ENCODE measurements around the gene ABCB11.

ABCB11 gene

GRCh38 chr2:168926621-168927386, 104.3 kb downstream of the ABCB11 start:
- no peak for DNase-seq (ENCODE audit: low read depth)
- H3K4me3 ChIP-seq (ENCODE audit: low read depth, low read length): no peak overlapping the region
- TF ChIP-seq, protein P1, sequence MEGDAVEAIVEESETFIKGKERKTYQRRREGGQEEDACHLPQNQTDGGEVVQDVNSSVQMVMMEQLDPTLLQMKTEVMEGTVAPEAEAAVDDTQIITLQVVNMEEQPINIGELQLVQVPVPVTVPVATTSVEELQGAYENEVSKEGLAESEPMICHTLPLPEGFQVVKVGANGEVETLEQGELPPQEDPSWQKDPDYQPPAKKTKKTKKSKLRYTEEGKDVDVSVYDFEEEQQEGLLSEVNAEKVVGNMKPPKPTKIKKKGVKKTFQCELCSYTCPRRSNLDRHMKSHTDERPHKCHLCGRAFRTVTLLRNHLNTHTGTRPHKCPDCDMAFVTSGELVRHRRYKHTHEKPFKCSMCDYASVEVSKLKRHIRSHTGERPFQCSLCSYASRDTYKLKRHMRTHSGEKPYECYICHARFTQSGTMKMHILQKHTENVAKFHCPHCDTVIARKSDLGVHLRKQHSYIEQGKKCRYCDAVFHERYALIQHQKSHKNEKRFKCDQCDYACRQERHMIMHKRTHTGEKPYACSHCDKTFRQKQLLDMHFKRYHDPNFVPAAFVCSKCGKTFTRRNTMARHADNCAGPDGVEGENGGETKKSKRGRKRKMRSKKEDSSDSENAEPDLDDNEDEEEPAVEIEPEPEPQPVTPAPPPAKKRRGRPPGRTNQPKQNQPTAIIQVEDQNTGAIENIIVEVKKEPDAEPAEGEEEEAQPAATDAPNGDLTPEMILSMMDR (IDR thresholded peaks at IDR 0.05; ENCODE audit: low read depth, low read length, missing control alignments): no peak
- in situ Hi-C loops (cut with HindIII; ENCODE audit: low sequenced_read_pairs): no loop called here

GRCh38 chr2:168920504-168921157, 110.5 kb downstream of the ABCB11 start:
- in situ Hi-C loops (cut with HindIII; ENCODE audit: low sequenced_read_pairs): no loop called here
- no peak overlapping the region for H3K4me3 ChIP-seq (ENCODE audit: low read depth, low read length)
- peak; percentile 35 for DNase-seq (ENCODE audit: low read depth)
- TF ChIP-seq, protein P1 (IDR thresholded peaks at IDR 0.05; ENCODE audit: low read depth, low read length, missing control alignments): peak; percentile 25

- no peak for DNase-seq (ENCODE audit: low read depth)
- H3K4me3 ChIP-seq (ENCODE audit: low read depth, low read length): no peak overlapping the region
- TF ChIP-seq, protein P1 (IDR thresholded peaks at IDR 0.05; ENCODE audit: low read depth, low read length, missing control alignments): no peak
- in situ Hi-C loops (cut with HindIII; ENCODE audit: low sequenced_read_pairs): loop anchor here (10.0 kb wide), 1 partner anchor 592 kb away; no protein-coding TSS in a partner anchor
Observed at GRCh38 chr2:168916331-168916675, 114.8 kb downstream of the ABCB11 start.

- no peak overlapping the region for H3K4me3 ChIP-seq (ENCODE audit: low read depth, low read length)
- TF ChIP-seq, protein P1 (IDR thresholded peaks at IDR 0.05; ENCODE audit: low read depth, low read length, missing control alignments): no peak
- no peak for DNase-seq (ENCODE audit: low read depth)
- in situ Hi-C loops (cut with HindIII; ENCODE audit: low sequenced_read_pairs): loop anchor here (10.0 kb wide), 1 partner anchor 591 kb away; no protein-coding TSS in a partner anchor
Observed at GRCh38 chr2:168915441-168916330, 115.4 kb downstream of the ABCB11 start.

DNA sequence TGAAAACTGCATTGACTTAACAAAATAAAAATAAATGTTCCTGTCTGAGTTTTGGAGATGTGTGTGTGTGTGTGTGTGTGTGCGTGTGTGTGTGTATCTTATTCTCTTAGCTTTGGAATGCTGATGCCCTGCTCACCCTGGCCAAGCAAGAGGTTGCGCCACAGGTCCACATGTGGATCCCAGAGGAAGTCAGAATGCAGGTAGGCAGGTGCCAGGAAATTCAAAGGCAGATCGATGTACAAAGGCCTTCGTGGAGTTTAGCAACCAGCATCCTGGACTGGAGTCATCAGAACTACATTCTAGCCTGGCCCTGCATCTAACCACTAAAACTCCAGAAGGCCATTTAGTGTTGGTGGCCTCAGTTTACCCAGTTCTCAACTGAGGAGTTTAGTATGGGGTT, 117.6 kb downstream of the ABCB11 start:
- in situ Hi-C loops (cut with HindIII; ENCODE audit: low sequenced_read_pairs): loop anchor here (10.0 kb wide), 1 partner anchor 589 kb away; no protein-coding TSS in a partner anchor

More for the DNA sequence above, 117.6 kb downstream of the ABCB11 start:
- TF ChIP-seq, protein P1 (IDR thresholded peaks at IDR 0.05; ENCODE audit: low read depth, low read length, missing control alignments): no peak
- no peak overlapping the region for H3K4me3 ChIP-seq (ENCODE audit: low read depth, low read length)
- no peak for DNase-seq (ENCODE audit: low read depth)
